KMS-11 (cell line): ENCODE results near the gene STK32C.

Experiments
- H2AFZ ChIP-seq: fragments of 200-600 bp; sonication (generic); 2 replicates; pipeline ENCODE4 v1.6.1; 2016; ENCODE audit warnings: antibody characterized with exemption, mixed run types, low read depth
- H3K27ac ChIP-seq: fragments of 200-600 bp; sonication (generic); 2 replicates; pipeline ENCODE4 v1.6.1; 2016; ENCODE audit warnings: mild to moderate bottlenecking, mixed run types
- H3K27me3 ChIP-seq: fragments of 200-600 bp; sonication (generic); 2 replicates; pipeline ENCODE4 v1.6.1; 2017; ENCODE audit warnings: mild to moderate bottlenecking, low read depth, mixed run types, moderate library complexity; ENCODE audit not compliant: insufficient read depth
- H3K36me3 ChIP-seq: fragments of 200-600 bp; sonication (generic); 2 replicates; pipeline ENCODE4 v1.6.1; 2017; ENCODE audit warnings: mild to moderate bottlenecking, mixed run types; ENCODE audit not compliant: insufficient read depth
- H3K4me1 ChIP-seq: fragments of 200-600 bp; sonication (generic); 2 replicates; pipeline ENCODE4 v1.6.1; 2016; ENCODE audit warnings: mild to moderate bottlenecking, low read depth, mixed run types; ENCODE audit not compliant: poor library complexity, severe bottlenecking
- H3K4me2 ChIP-seq: fragments of 200-600 bp; sonication (generic); 2 replicates; pipeline ENCODE4 v1.7.0; 2016; ENCODE audit warnings: mild to moderate bottlenecking, mixed run types
- H3K4me3 ChIP-seq: fragments of 200-600 bp; sonication (generic); IDR thresholded peaks from 2 replicates; pipeline ENCODE4 v1.6.1; 2017; ENCODE audit warnings: low read depth, low read length, mixed read lengths; ENCODE audit not compliant: insufficient read depth
- H3K79me2 ChIP-seq: fragments of 200-600 bp; sonication (generic); 2 replicates; pipeline ENCODE4 v1.6.1; 2016; ENCODE audit warnings: low read depth, mixed run types; ENCODE audit not compliant: insufficient read depth
- H3K9ac ChIP-seq: fragments of 200-600 bp; sonication (generic); 2 replicates; pipeline ENCODE4 v1.6.1; 2016; ENCODE audit warnings: mild to moderate bottlenecking, mixed run types
- H4K20me1 ChIP-seq: fragments of 200-600 bp; sonication (generic); 2 replicates; pipeline ENCODE4 v1.6.1; 2016; ENCODE audit warnings: mild to moderate bottlenecking, mixed run types; ENCODE audit not compliant: insufficient read depth
- CTCF ChIP-seq: fragments of 200-600 bp; sonication (generic); conservative IDR thresholded peaks from 2 replicates; pipeline ENCODE4 v1.6.1; 2017; ENCODE audit warnings: low read depth, mild to moderate bottlenecking, antibody characterized with exemption, low read length, moderate library complexity, mixed read lengths

Gene STK32C

GRCh38 chr10:132158823-132159222 lies 148.9 kb downstream of the STK32C start:
- Histone ChIP-seq H3K9ac (no peak overlapping the region), H4K20me1 (no peaks in the 10 kb centered on the region), H3K4me3 (no peak overlapping the region), H3K4me2 (no peak overlapping the region), H3K79me2 (no peaks in the 10 kb centered on the region), H3K4me1 (no peaks in the 10 kb centered on the region), H2AFZ (no peak overlapping the region), H3K27me3 (no peaks in the 10 kb centered on the region; the same call in 1 of the 2 replicates), H3K27ac (no peak overlapping the region), H3K36me3 (no peaks in the 10 kb centered on the region)
- TF ChIP-seq CTCF, result no peak

- Histone ChIP-seq H3K27ac (no peak overlapping the region), H3K79me2 (no peaks in the 10 kb centered on the region), H3K4me1 (no peaks in the 10 kb centered on the region), H3K9ac (no peak overlapping the region), H4K20me1 (no peaks in the 10 kb centered on the region), H3K4me3 (no peak overlapping the region), H3K36me3 (no peaks in the 10 kb centered on the region), H3K27me3 (no peaks in the 10 kb centered on the region), H2AFZ (no peak overlapping the region), H3K4me2 (no peak overlapping the region)
- TF ChIP-seq CTCF, result no peak
Measured at GRCh38 chr10:132158122-132158741, 149.5 kb downstream of the STK32C start.
